ENCODE measurements around the gene E2F2.
"Not testable (repeated sequence)": the region's sequence is repeated elsewhere in the genome, so short reads cannot be mapped to it uniquely, and the experiment has no call there.

The E2F2 gene

GRCh38 chr1:23522244-23522982 is 8.6 kb downstream of the E2F2 start:
- DNase-seq (ENCODE audit: low read depth) = no peak

GRCh38 chr1:23521588-23521987 is 9.4 kb downstream of the E2F2 start:
- no peak for DNase-seq (ENCODE audit: low read depth)

GRCh38 chr1:23517581-23517980 is 13.5 kb downstream of the E2F2 start:
- no peak for DNase-seq (ENCODE audit: low read depth)

GRCh38 chr1:23515905-23516304 is 15.1 kb downstream of the E2F2 start:
- no peak for DNase-seq (ENCODE audit: low read depth)

- no peak for DNase-seq (ENCODE audit: low read depth)
Measured at GRCh38 chr1:23514111-23514679, 16.8 kb downstream of the E2F2 start.

GRCh38 chr1:23509896-23510295 is 21.1 kb downstream of the E2F2 start:
- no peak for DNase-seq (ENCODE audit: low read depth)

GRCh38 chr1:23506376-23507107 is 24.5 kb downstream of the E2F2 start:
- DNase-seq (ENCODE audit: low read depth) = no peak

GRCh38 chr1:23505851-23506250 is 25.2 kb downstream of the E2F2 start:
- DNase-seq (ENCODE audit: low read depth) = no peak

- DNase-seq (ENCODE audit: low read depth) = not testable (repeated sequence)
Measured at GRCh38 chr1:23504156-23504555, 26.9 kb downstream of the E2F2 start.

- no peak for DNase-seq (ENCODE audit: low read depth)
Measured at GRCh38 chr1:23502951-23503350, 28.1 kb downstream of the E2F2 start.

- no peak for DNase-seq (ENCODE audit: low read depth)
Measured at GRCh38 chr1:23500466-23500865, 30.6 kb downstream of the E2F2 start.

GRCh38 chr1:23497777-23498439 is 33.1 kb downstream of the E2F2 start:
- DNase-seq (ENCODE audit: low read depth) = no peak

GRCh38 chr1:23496490-23497181 is 34.4 kb downstream of the E2F2 start:
- DNase-seq (ENCODE audit: low read depth) = no peak

GRCh38 chr1:23494836-23495235 is 36.2 kb downstream of the E2F2 start:
- DNase-seq (ENCODE audit: low read depth) = not testable (repeated sequence)

GRCh38 chr1:23492776-23493175 is 38.3 kb downstream of the E2F2 start:
- not testable (repeated sequence) for DNase-seq (ENCODE audit: low read depth)

- DNase-seq (ENCODE audit: low read depth) = no peak
Measured at GRCh38 chr1:23492132-23492720, 38.8 kb downstream of the E2F2 start.

GRCh38 chr1:23489842-23490241 is 41.2 kb downstream of the E2F2 start:
- no peak for DNase-seq (ENCODE audit: low read depth)

GRCh38 chr1:23485002-23485332 is 46.1 kb downstream of the E2F2 start:
- no peak for DNase-seq (ENCODE audit: low read depth)

- peak; percentile 87 for DNase-seq (ENCODE audit: low read depth)
Measured at GRCh38 chr1:23484253-23485001, 46.6 kb downstream of the E2F2 start.

- peak; percentile 39 for DNase-seq (ENCODE audit: low read depth)
Measured at GRCh38 chr1:23483321-23484252, 47.4 kb downstream of the E2F2 start, which contains the start of gene ASAP3. Gene ASAP3, minus strand, starts transcription at chr1:23484179. Its CDS starts 46 bp downstream, at chr1:23484133.
